Nephron progenitor cell (in vitro differentiated cells): ENCODE data around the gene TRIM8.

Experiments used
- DNase-seq: peaks from one replicate; pipeline ENCODE4 v3.0.0; 2021
- H3K27ac Mint-ChIP-seq: 2 replicates; pipeline ENCODE4 v1.8.0; 2021; ENCODE audit warnings: mild to moderate bottlenecking, moderate library complexity, mixed read lengths
- H3K27me3 Mint-ChIP-seq: 2 replicates; pipeline ENCODE4 v1.8.0; 2021; ENCODE audit warnings: mild to moderate bottlenecking, low read depth, mixed read lengths; ENCODE audit not compliant: poor library complexity
- H3K36me3 Mint-ChIP-seq: 2 replicates; pipeline ENCODE4 v1.8.0; 2021; ENCODE audit warnings: low read depth, mixed read lengths
- H3K4me1 Mint-ChIP-seq: 2 replicates; pipeline ENCODE4 v1.8.0; 2021; ENCODE audit warnings: mixed read lengths
- H3K4me3 Mint-ChIP-seq: 2 replicates; pipeline ENCODE4 v1.8.0; 2021; ENCODE audit warnings: mild to moderate bottlenecking, moderate library complexity, mixed read lengths
- H3K9me3 Mint-ChIP-seq: 2 replicates; pipeline ENCODE4 v1.8.0; 2021; ENCODE audit warnings: mild to moderate bottlenecking, moderate library complexity, mixed read lengths
- CTCF ChIP-seq: fragments of 200-600 bp; sonication (generic); IDR thresholded peaks from 2 replicates; pipeline ENCODE4 v1.5.0; 2021; ENCODE audit warnings: antibody characterized with exemption

Gene TRIM8

GRCh38 chr10:102598243-102598642 is 46.0 kb upstream of the TRIM8 start:
- DNase-seq: no peak
- H3K27me3 Mint-ChIP-seq: no peaks in the 10 kb centered on the region
- no peak for TF ChIP-seq CTCF
- peaks cover 29% of the 10 kb centered on the region for H3K36me3 Mint-ChIP-seq
- H3K4me1 Mint-ChIP-seq: peaks cover 65% of the 10 kb centered on the region
- no peak overlapping the region for H3K4me3 Mint-ChIP-seq
- no peaks in the 10 kb centered on the region for H3K9me3 Mint-ChIP-seq
- H3K27ac Mint-ChIP-seq: peak overlapping the region; percentile 93

- no peaks in the 10 kb centered on the region for H3K9me3 Mint-ChIP-seq
- peaks cover 34% of the 10 kb centered on the region for H3K36me3 Mint-ChIP-seq
- H3K4me3 Mint-ChIP-seq: peak overlapping the region; percentile 50
- no peak for TF ChIP-seq CTCF
- H3K27me3 Mint-ChIP-seq: no peaks in the 10 kb centered on the region
- peak overlapping the region; percentile 93 for H3K27ac Mint-ChIP-seq
- no peak for DNase-seq
- H3K4me1 Mint-ChIP-seq: peaks cover 69% of the 10 kb centered on the region
Observed at GRCh38 chr10:102599565-102600327, 44.5 kb upstream of the TRIM8 start.

- no peak for TF ChIP-seq CTCF
- Mint-ChIP-seq H3K27ac (peak overlapping the region; percentile 93), H3K4me1 (peaks cover 69% of the 10 kb centered on the region), H3K27me3 (no peaks in the 10 kb centered on the region), H3K4me3 (no peak overlapping the region), H3K9me3 (no peaks in the 10 kb centered on the region), H3K36me3 (peaks cover 29% of the 10 kb centered on the region)
- DNase-seq: no peak
Observed at GRCh38 chr10:102600816-102601215, 43.5 kb upstream of the TRIM8 start.

- no peak for TF ChIP-seq CTCF
- no peak for DNase-seq
- no peaks in the 10 kb centered on the region for H3K27me3 Mint-ChIP-seq
- peak overlapping the region; percentile 93 for H3K27ac Mint-ChIP-seq
- H3K36me3 Mint-ChIP-seq: peaks cover 32% of the 10 kb centered on the region
- H3K9me3 Mint-ChIP-seq: no peaks in the 10 kb centered on the region
- H3K4me3 Mint-ChIP-seq: peak overlapping the region; percentile 11
- peaks cover 63% of the 10 kb centered on the region for H3K4me1 Mint-ChIP-seq
Observed at GRCh38 chr10:102601639-102602038, 42.6 kb upstream of the TRIM8 start.

GRCh38 chr10:102602272-102603045 is 41.8 kb upstream of the TRIM8 start:
- Mint-ChIP-seq H3K4me1 (peaks cover 55% of the 10 kb centered on the region), H3K4me3 (no peak overlapping the region), H3K36me3 (peaks cover 29% of the 10 kb centered on the region), H3K27me3 (no peaks in the 10 kb centered on the region), H3K27ac (peak overlapping the region; percentile 81), H3K9me3 (no peaks in the 10 kb centered on the region)
- no peak for DNase-seq
- no peak for TF ChIP-seq CTCF
